Activated CD4-positive, alpha-beta T cell treated with anti-CD3 and anti-CD28 coated beads for 4 hours (primary cell): Measurements from ENCODE around the gene CDH23.
A peak's percentile ranks its signal among the peaks of the same experiment; 100 is the strongest.
"Not testable (repeated sequence)": the region's sequence is repeated elsewhere in the genome, so short reads cannot be mapped to it uniquely, and the experiment has no call there.

Experiments used
- DNase-seq, 2 donors: peaks; one replicate each; pipeline ENCODE4 v3.0.0-alpha.2; 2020

The CDH23 gene

GRCh38 chr10:71848325-71849275 lies 451.9 kb downstream of the CDH23 start:
- no peak for DNase-seq

- DNase-seq, result no peak
Measured at GRCh38 chr10:71849461-71849908, 452.8 kb downstream of the CDH23 start.

- no peak for DNase-seq
Measured at GRCh38 chr10:71850021-71850742, 453.5 kb downstream of the CDH23 start.

- DNase-seq, result peak; percentile 98 to 99
Measured at GRCh38 chr10:71850743-71851464, 454.2 kb downstream of the CDH23 start, which contains the start of gene PSAP. TSS of gene PSAP (minus strand) at chr10:71851251. CDS start at chr10:71851221, 30 bp downstream.

- DNase-seq, result not testable (repeated sequence)
Measured at GRCh38 chr10:71851465-71852095, 454.9 kb downstream of the CDH23 start.

- DNase-seq, result no peak
Measured at GRCh38 chr10:71852355-71852937, 455.7 kb downstream of the CDH23 start.

- DNase-seq, result no peak
Measured at GRCh38 chr10:71854031-71854430, 457.3 kb downstream of the CDH23 start.

GRCh38 chr10:71856619-71857018 lies 459.9 kb downstream of the CDH23 start:
- no peak for DNase-seq

GRCh38 chr10:71857934-71858890 lies 461.5 kb downstream of the CDH23 start:
- DNase-seq, result no peak

- peak in 1 of 2 donors; percentile 22 for DNase-seq
Measured at GRCh38 chr10:71860243-71861029, 463.7 kb downstream of the CDH23 start.

GRCh38 chr10:71863203-71863602 lies 466.5 kb downstream of the CDH23 start:
- DNase-seq, result no peak

GRCh38 chr10:71864911-71865361 lies 468.2 kb downstream of the CDH23 start:
- DNase-seq, result no peak
